Measurements from ENCODE around the gene ELAVL1. TPM values are rescaled to one million over a fixed set of nuclear protein-coding genes. Genes with fewer than 3 reads are reported as not detected.

Gene ELAVL1
- total and polyA plus RNA-seq, 9 of the 15 experiments (the other 6 are each of a cell fraction or from before 2014, with no cell fraction given), result 4.3 to 172 (median 69.2) TPM

- TF ChIP-seq E2F3 (CRISPR knock-in tag; IDR thresholded peaks at IDR 0.05) (no peak), TEAD4 (IDR thresholded peaks at IDR 0.05; ENCODE audit: low read length) (peak; percentile 42; the same call in 1 of the 2 replicates), TEAD4 (CRISPR knock-in tag; IDR thresholded peaks at IDR 0.05; ENCODE audit: borderline replicate concordance) (no peak), PHTF2 (CRISPR knock-in tag; IDR thresholded peaks at IDR 0.05) (no peak), ZNF354B (CRISPR knock-in tag; IDR thresholded peaks at IDR 0.05) (peak; percentile 41; the same call in 1 of the 2 replicates), DEAF1 (CRISPR knock-in tag; IDR thresholded peaks at IDR 0.05) (peak; percentile 35; the same call in 1 of the 2 replicates), TBL1XR1 (IDR thresholded peaks at IDR 0.05; ENCODE audit: low read length in 2 of 2) (0 out of 4 replicates have a peak, but pooled peaks of 1 of the 2 experiments have one; percentile 7), ZNF143 (CRISPR knock-in tag; IDR thresholded peaks at IDR 0.05) (peak; percentile 12; the same call in 1 of the 2 replicates), MIER1 (IDR thresholded peaks at IDR 0.05; ENCODE audit: low read depth) (peak; percentile 49; the same call in 1 of the 2 replicates), PTBP1 (IDR thresholded peaks at IDR 0.05; ENCODE audit: low read depth, low read length) (no peak), PHB (CRISPR knock-in tag; IDR thresholded peaks at IDR 0.05) (peak; percentile 60; the same call in 1 of the 2 replicates), KDM4B (IDR thresholded peaks at IDR 0.05; ENCODE audit: borderline replicate concordance in 2 of 2, low read depth in 1 of 2) (0 out of 4 replicates have a peak, but pooled peaks of 1 of the 2 experiments have one; percentile 27), HDGF (IDR thresholded peaks at IDR 0.05) (no peak; the same call in none of the 2 replicates), CHD2 (IDR thresholded peaks at IDR 0.05; ENCODE audit: low read depth, low read length) (no peak), CTCF (IDR thresholded peaks at IDR 0.05 in 2 of 3, conservative IDR thresholded peaks at IDR 0.05 in 1 of 3; ENCODE audit: insufficient read depth in 2 of 3, low read depth in 1 of 3, low read length in 3 of 3) (peak; percentile 83 to 87 (median 83)), CCAR2 (IDR thresholded peaks at IDR 0.05; ENCODE audit: low read depth, low read length) (no peak), RBM15 (IDR thresholded peaks at IDR 0.05; ENCODE audit: insufficient read depth, low read length) (no peak), CSDE1 (IDR thresholded peaks at IDR 0.05) (no peak), ZNF384 (IDR thresholded peaks at IDR 0.05; ENCODE audit: low read depth, low read length) (peak; percentile 79), KDM2B (CRISPR knock-in tag; IDR thresholded peaks at IDR 0.05) (no peak), MCM3 (IDR thresholded peaks at IDR 0.05) (no peak), NCOR1 (IDR thresholded peaks at IDR 0.05) (no peak), SMC3 (conservative IDR thresholded peaks at IDR 0.05; ENCODE audit: insufficient read depth, low read depth, low read length) (peak; percentile 83), RBM25 (IDR thresholded peaks at IDR 0.05; ENCODE audit: low read depth, low read length, severe bottlenecking) (peak; percentile 20), PHF20 (IDR thresholded peaks at IDR 0.05; ENCODE audit: partially characterized antibody) (no peak), GATA2 (CRISPR knock-in tag; IDR thresholded peaks at IDR 0.05) (no peak), THAP7 (CRISPR knock-in tag; IDR thresholded peaks at IDR 0.05) (no peak), SMAD1 (IDR thresholded peaks at IDR 0.05; ENCODE audit: low read depth, low read length, partially characterized antibody) (peak; percentile 15)
Measured at GRCh38 chr19:7944177-7944761, 61.2 kb downstream of the ELAVL1 start (continued).
